Chondrocyte (in vitro differentiated cells): ENCODE measurements around the gene PARD6A. TPM values are rescaled to one million over a fixed set of nuclear protein-coding genes. Genes with fewer than 3 reads are reported as not detected.
"Not testable (repeated sequence)": the region's sequence is repeated elsewhere in the genome, so short reads cannot be mapped to it uniquely, and the experiment has no call there.

Experiments
- DNase-seq: peaks from one replicate; pipeline ENCODE4 v3.0.0; 2021; ENCODE audit warnings: mixed read lengths, low spot score
- H3K27ac Mint-ChIP-seq: one replicate; pipeline ENCODE4 v1.8.0; 2021; ENCODE audit warnings: mild to moderate bottlenecking, moderate library complexity, mixed read lengths; ENCODE audit not compliant: unreplicated experiment
- H3K27me3 Mint-ChIP-seq: 2 replicates; pipeline ENCODE4 v1.8.0; 2021; ENCODE audit warnings: low read depth, mixed read lengths
- H3K36me3 Mint-ChIP-seq: 2 replicates; pipeline ENCODE4 v1.8.0; 2021; ENCODE audit warnings: low read depth, mixed read lengths
- H3K4me1 Mint-ChIP-seq: 2 replicates; pipeline ENCODE4 v1.8.0; 2021; ENCODE audit warnings: low read depth, mild to moderate bottlenecking, mixed read lengths
- H3K4me3 Mint-ChIP-seq: one replicate; pipeline ENCODE4 v1.8.0; 2021; ENCODE audit warnings: mild to moderate bottlenecking, moderate library complexity, mixed read lengths; ENCODE audit not compliant: unreplicated experiment
- H3K9me3 Mint-ChIP-seq: 2 replicates; pipeline ENCODE4 v1.8.0; 2021; ENCODE audit warnings: low read depth, mixed read lengths
- CTCF ChIP-seq: fragments of 200-600 bp; sonication (generic); IDR thresholded peaks from 2 replicates; pipeline ENCODE4 v1.5.0; 2021; ENCODE audit warnings: antibody characterized with exemption, mild to moderate bottlenecking, moderate library complexity
- total RNA-seq: library from RNA; stranded (reverse); gene quantifications from 3 replicates; pipeline ENCODE4 v1.2.1, GENCODE V29; 2021

PARD6A gene
- total RNA-seq, 1 donor from 2014 or later: 3.5 TPM

GRCh38 chr16:67685388-67686112 lies 24.8 kb downstream of the PARD6A start:
- no peaks in the 10 kb centered on the region for H3K4me1 Mint-ChIP-seq
- no peak for DNase-seq
- no peaks in the 10 kb centered on the region for H3K9me3 Mint-ChIP-seq
- H3K27me3 Mint-ChIP-seq: no peaks in the 10 kb centered on the region
- no peak overlapping the region for H3K4me3 Mint-ChIP-seq
- no peak for TF ChIP-seq CTCF
- H3K36me3 Mint-ChIP-seq: peaks cover 6% of the 10 kb centered on the region
- no peak overlapping the region for H3K27ac Mint-ChIP-seq

GRCh38 chr16:67693517-67694285 lies 32.9 kb downstream of the PARD6A start:
- not testable (repeated sequence) for H3K27me3 Mint-ChIP-seq, H3K27ac Mint-ChIP-seq, H3K4me3 Mint-ChIP-seq, DNase-seq, H3K9me3 Mint-ChIP-seq, H3K4me1 Mint-ChIP-seq, H3K36me3 Mint-ChIP-seq

GRCh38 chr16:67694611-67695010 lies 33.9 kb downstream of the PARD6A start:
- no peak for DNase-seq
- no peak for TF ChIP-seq CTCF
- Mint-ChIP-seq H3K36me3 (peaks cover 5% of the 10 kb centered on the region), H3K27ac (no peak overlapping the region), H3K27me3 (no peaks in the 10 kb centered on the region), H3K4me1 (no peaks in the 10 kb centered on the region), H3K9me3 (no peaks in the 10 kb centered on the region), H3K4me3 (no peak overlapping the region)

GRCh38 chr16:67697422-67698185 lies 36.8 kb downstream of the PARD6A start:
- H3K36me3 Mint-ChIP-seq: peaks cover 4% of the 10 kb centered on the region

GRCh38 chr16:67699265-67699664 lies 38.5 kb downstream of the PARD6A start:
- H3K4me3 Mint-ChIP-seq: no peak overlapping the region
- H3K27ac Mint-ChIP-seq: no peak overlapping the region
- H3K9me3 Mint-ChIP-seq: no peaks in the 10 kb centered on the region

More at GRCh38 chr16:67697422-67698185, 36.8 kb downstream of the PARD6A start:
- H3K4me3 Mint-ChIP-seq: no peak overlapping the region
- no peaks in the 10 kb centered on the region for H3K9me3 Mint-ChIP-seq
- H3K27ac Mint-ChIP-seq: no peak overlapping the region
- H3K27me3 Mint-ChIP-seq: no peaks in the 10 kb centered on the region
- no peak for TF ChIP-seq CTCF
- H3K4me1 Mint-ChIP-seq: no peaks in the 10 kb centered on the region
- no peak for DNase-seq

More at GRCh38 chr16:67699265-67699664, 38.5 kb downstream of the PARD6A start:
- Mint-ChIP-seq H3K27me3 (no peaks in the 10 kb centered on the region), H3K36me3 (peaks cover 4% of the 10 kb centered on the region), H3K4me1 (peaks cover 7% of the 10 kb centered on the region)
- no peak for TF ChIP-seq CTCF
- no peak for DNase-seq
